G401.6 (cell line): ENCODE measurements around the gene NSRP1.
"Not testable (repeated sequence)": the region's sequence is repeated elsewhere in the genome, so short reads cannot be mapped to it uniquely, and the experiment has no call there.

Experiments used
- FAIRE-seq: peaks from 2 replicates; lab custom pipeline; 2012; peaks lifted over from hg19 to GRCh38; lab: Jason Lieb, UNC

The NSRP1 gene

DNA sequence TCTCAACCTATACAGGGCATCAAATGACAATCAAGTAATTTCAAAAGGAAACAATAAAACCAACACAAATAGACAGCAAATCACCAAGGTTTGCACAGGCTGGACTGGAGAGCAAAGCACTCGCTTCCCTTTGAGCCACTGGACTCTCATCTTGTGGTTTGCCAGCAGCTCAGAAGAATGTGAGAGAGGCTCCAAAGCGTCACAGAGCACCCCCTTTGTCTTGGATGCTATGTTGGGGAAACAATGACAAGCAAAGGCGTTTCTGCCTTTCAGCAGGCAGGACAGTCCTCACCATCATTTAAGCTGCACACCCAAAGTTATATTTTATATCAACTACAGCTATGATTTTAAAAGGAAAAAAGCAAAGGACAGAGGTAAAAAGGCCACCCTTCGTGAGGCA, 105.6 kb downstream of the NSRP1 start:
- FAIRE-seq, result no peak

DNA sequence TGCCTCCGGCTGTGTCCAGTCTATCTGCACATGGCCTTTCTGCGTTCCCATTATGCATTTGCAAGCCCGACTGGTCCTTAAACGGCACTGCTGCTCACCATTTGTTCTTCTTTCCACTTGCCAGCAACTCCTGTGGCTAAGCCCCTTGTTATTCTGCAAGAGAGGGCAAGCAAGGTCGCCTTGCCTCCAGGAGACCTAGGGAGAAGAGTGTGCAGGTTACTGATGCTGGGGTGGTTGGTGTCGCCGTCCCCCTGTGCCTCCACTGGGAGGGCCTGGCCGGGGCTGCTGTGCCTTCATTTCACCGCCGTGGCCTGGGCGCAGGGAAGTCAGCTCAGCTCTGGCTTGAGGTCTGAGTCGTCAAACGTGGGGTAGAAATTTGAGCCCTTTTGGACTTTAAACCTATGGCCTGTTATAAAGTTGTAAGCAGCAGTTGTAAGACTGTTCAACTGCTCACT, 106.1 kb downstream of the NSRP1 start:
- no peak for FAIRE-seq

DNA sequence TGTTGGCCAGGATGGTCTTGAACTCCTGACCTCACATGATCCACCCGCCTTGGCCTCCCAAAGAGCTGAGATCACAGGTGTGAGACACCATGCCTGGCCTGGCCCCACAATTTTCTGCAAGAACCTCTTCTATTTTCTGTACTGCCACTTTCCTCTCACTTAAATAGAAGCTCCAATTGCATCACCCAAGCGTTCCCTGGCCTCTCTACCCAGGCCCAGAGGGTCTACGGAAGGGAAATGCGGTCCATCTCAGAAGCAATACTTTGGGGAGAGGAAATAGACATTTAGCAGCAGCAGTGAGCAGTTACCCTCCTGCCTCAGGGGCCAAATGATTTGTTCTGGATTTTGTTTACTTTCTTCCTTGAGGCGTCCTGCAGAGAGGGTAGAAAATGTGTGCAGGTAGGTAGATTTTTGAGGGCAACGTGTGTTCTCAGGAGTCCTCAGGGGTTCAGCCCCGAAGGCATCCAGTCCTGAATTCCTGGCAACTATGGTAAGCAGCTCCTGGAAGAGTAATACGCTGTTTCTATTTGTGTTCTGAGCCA, 107.9 kb downstream of the NSRP1 start:
- no peak for FAIRE-seq

DNA sequence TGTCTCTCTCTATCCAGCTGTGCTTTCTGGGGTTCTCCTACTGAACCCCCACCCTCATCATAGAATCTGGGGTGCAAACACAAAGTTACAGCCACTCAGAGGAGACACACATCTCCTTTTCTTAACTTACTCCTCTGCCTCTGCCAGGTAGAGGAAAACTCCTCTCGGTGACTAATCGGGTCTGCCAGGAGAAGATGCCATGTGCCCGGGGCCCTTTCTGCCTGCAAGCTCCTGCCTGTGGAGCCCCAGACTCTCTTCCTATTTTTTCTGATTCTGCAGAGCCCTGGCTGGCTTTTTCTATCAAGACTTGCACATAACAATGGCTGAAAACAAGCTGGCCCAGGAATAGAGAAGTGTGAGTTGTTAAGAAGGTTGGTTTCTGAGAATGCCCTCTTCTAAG, 108.5 kb downstream of the NSRP1 start:
- FAIRE-seq, result no peak

DNA sequence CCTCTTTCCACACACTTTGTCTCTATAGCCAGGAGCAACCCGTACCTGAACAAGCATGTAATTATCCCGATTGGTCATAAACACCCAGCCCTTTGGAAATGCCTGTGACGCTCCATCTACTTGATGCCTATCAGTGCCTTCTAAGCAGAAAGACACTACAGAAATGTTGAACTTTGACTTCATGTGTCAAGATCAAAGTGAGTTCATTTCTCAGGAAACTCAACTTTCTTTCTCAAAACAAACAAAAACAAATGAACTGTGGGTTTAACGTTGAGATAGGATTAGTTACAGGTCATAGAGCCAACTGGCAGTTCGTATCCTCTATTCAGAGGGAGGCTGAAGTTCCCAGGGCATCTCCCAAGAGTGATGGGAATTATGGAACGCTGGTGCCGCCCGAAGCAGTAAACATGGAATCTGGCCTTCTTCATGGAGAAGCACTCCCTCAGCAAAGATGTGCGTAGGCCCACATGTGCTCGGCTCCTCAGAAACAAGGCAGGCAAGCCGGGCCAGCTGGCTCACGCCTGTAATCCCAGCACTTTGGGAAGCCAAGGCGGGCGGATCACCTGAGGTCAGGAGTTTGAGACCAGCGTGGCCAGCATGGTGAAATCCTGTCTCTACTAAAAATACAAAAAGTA, 109.4 kb downstream of the NSRP1 start:
- no peak for FAIRE-seq

DNA sequence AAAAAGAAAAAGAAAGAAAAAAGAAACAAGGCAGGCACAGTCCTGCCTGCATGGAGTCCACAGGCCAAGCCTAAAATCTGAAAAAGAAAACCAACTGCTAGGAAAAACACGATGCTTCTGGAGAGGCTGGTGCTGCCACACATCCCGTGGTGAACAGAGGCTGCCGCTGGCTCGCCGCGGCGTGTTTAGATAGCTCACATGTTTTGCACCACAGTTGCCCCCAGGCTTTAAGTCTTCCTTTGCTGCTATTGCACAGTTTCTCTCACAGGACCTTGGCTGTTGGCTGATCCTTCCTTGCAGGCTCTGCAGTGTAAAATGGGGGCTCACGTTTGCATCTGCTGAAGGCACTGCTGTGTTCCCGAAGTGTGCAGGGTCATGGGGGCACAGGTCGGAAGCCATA, 110.3 kb downstream of the NSRP1 start:
- FAIRE-seq, result no peak

DNA sequence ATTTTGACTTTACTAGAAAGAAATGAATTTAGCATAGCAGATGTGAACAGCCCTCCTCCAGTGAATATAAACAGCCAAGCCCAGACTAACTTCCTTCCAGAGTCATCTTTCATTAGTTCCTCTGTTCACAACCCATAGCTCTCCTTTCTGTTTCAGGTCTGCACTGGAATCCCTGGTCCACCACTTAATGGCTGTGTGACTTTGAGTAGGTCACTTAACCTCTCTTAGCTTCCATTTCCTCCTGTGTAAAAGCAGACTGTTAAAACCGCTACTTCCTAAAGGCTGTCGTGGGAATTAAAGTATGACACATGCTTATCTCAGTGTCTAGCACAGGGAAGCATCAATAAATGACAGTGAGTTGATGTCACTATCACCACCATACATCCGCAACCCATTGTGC, 111.4 kb downstream of the NSRP1 start:
- FAIRE-seq, result no peak

DNA sequence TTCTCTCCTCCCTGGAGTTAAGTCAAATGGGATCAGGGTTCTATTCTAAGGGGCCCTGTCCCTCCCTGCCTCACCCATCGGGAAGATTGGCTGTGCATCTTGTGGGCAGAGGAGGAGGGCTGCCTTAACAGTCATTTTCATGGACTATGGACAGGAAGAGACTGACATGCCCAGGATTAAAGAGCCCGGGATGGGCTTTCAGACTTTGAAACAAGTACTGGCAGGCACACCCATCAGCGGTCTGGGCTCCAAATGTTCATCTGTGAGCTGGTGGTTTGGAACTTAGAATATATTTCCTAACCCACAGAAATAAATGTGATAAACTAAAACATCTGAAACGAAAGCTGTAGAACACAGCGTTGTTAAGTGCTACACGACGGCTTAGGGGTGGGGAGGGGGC, 112.4 kb downstream of the NSRP1 start:
- FAIRE-seq, result no peak

DNA sequence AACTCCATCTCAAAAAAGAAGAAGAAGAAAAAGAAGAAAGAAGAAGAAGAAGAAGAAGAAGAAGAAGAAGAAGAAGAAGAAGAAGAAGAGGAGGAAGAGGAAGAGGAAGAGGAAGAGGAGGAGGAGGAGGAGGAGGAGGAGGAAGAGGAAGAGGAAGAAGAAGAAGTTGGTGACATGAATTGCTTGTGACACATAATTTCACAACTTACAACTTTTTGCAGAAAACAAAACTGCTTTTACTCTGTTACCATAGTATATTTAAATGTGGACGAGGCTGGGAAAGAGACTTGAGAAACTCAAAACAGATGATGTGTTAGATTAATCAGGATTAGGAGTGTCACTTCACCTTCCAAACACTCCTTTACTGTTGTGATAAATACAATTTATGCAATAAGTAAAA, 113.4 kb downstream of the NSRP1 start:
- FAIRE-seq, result not testable (repeated sequence)

DNA sequence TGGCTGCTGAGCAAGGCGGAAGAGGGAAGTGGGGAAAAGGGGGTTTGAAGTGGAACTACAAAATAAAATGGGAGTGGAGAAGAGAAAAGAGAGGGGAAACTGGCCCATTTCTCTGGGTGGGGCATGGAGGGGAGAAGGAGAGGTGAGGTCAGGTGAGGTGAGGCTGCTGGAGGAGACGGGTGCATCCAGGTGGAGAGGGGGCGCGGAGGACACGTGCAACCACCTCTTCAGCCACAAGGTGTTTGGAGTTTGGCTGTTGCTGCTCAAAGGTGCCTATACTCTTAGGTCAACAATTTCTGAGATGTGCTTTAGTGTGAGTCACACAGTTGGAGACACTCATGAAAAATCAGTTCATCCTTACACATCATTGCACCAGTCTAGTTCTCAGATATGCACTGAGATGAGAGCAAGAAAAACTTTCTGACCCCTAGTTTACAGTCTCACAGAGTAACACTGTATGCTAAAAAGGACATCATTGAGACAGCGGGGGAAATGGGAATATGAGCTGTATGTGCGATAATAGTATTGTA, 114.0 kb downstream of the NSRP1 start:
- no peak for FAIRE-seq

DNA sequence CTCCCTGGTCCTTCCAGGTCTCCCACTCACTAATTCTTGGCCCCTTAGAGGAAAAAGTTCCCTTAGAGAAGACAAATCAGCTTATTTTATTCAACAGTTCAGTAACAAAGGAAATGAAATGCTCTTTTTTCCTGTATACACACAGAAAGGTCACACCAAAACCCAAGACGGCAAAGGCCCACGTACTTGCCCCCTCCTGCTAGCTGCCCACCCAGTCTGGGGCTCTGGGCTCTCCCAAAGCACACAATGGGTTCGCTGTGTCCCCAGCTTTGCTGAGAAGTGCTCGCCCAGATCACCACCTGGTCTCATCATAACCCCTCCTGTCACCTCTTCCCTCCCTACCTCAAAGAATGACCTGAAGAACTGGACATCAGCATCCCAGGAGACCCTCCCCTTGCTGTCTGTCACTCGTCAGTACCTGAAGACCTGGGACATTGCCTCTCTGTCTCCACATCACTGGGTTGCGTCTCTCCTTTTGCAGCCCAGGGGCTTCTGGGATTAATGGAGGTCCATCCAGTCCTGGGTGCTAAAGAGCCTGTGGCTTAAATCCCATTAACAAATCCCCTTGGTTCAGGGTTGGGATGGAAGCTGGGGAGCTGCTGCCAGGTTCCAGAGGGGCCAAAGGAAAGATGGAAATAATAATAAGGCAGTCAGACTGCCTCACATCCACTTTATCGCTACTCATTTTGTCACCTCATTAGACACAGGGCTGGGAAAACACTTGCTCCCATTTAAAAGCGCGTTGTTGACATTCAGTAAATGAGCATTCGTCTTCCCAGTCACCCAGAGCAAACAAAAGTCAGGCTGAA, 115.6 kb downstream of the NSRP1 start:
- FAIRE-seq, result no peak

DNA sequence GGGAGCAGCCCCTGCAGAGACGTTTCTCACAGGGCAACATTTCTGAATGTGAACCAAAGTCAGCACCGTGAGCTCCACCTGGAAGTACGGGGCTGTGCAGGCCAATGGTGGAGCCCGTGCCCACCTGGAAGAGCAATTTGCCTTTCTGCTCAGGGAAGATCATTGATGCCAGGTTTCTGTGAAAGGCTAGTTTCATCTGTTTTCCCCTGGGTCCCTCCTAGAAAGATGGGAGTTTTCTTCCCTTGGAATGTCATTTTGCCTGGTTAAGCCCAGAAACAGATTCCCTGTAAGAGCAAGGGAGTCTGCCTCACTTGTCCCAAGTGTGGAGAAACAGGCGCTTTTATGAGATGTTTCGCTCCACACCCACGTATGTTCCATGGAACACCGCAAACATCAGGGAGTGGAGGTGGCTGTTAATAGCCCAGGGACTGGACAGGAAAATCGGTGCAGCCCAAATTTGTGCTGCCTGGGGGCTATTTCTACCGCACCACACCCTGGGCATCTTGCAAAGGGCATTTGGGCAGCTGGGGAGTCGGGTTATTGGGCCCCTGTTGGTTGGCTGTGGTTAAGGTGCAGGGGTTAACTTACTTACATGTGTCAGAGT, 116.3 kb downstream of the NSRP1 start:
- no peak for FAIRE-seq

DNA sequence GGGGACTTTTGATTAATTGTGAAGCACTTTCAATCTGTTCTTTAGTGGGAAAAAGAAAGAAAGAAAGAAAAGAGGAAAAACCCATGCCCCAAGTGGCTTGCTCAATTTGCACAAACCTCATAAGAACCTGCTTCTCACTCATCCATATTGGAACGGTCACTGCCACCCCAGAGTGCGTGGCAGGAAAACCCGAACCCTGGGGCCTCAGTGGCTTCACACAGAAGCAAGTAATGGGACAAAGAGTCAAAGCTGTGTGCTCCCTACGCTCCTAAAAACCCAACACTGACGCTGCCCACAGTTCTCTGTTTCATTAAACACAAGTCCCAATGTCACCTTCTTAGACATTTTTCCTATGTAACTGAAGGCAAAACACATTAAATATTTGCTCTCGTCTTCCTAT, 117.7 kb downstream of the NSRP1 start:
- FAIRE-seq, result no peak

DNA sequence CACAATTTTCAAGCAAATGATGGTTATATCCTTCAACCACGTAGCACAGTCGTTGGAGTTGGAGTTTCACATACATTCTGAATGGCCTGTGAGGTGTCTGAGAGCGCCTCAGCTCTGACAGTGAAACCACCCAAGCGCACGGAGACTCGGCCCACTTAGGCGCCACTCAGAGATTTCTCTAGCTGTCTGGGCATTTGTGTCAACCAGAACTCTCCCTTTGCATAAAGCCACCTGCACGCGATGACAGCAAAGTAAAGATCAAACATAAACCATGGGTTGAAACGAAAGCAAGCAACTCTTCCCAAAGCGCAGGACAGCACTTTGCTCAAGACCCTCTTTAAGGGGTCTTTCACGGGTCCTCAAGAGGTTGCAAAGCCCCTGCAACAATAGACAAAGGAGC, 118.3 kb downstream of the NSRP1 start:
- FAIRE-seq, result no peak

DNA sequence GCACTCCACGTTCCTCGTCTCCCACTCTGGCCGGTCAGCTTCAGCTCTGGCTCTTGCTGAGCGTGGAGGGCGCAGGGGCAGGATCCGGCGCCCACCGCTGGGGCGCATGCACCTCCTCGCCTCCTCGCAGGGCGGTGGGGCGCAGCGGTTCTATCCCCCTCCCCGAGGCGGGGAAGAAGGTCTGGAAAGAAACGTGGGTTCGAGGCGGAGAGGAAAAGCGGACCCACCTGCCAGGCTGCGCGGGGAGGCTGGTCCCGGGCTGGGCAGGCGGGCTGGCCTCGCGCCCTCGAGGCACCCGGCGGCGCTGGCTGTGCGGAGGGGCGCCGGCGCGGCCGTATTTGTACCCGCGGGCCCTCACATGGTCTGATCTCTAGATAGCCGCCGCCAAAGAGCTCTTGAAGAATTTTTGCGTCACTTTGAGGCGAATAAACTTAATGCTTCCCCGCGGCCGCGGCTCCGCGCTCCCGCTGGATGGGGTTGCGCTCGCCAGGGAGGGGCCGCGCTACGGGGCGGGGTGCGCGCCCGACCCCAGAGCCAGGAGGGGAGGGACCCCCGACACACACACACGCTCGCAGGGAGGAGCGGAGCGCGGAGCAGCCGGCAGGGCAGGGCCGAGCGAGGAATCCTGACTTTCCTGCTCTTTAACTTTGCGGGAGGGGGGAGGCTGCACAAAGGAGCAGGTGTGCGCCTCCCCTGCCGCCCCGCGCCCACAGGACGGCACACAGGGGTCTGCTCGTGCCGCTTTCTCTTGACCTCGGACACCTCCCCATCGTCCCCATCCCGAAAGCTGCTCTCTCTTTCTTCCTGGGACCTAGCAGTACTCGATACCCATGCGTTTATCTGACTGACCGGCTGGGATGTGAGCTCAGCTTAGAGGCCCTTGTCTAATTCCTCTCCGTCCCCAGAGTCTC, 119.0 kb downstream of the NSRP1 start, which contains the start of gene SLC6A4:
SLC6A4 (minus strand) TSS at position 312 of the 911 bp plus-strand sequence. CDS start 13,739 bp downstream, outside the sequence.
- FAIRE-seq, result no peak
